ENCODE measurements around the gene MN1. TPM values are rescaled to one million over a fixed set of nuclear protein-coding genes. Genes with fewer than 3 reads are reported as not detected.

MN1 gene
- polyA plus RNA-seq, 3 donors: 0.06 to 0.38 (median 0.29) TPM

GRCh38 chr22:27829620-27830019 is 28.1 kb upstream of the MN1 start:
- no peak overlapping the region for H3K27ac Mint-ChIP-seq
- no peak for DNase-seq
- Histone ChIP-seq H4K20me1 (ENCODE audit: insufficient read depth, low read length) (no peaks in the 10 kb centered on the region), H3K4me3 (replicated peaks in 1 of 3; ENCODE audit: low read depth in 2 of 3, low read length in 3 of 3) (no peak overlapping the region), H3K27me3 (ENCODE audit: control insufficient read depth in 2 of 2, insufficient read depth in 2 of 2, low read length in 2 of 2) (no peaks in the 10 kb centered on the region), H3K27ac (ENCODE audit: low read depth in 1 of 2, low read length in 2 of 2) (no peak overlapping the region), H3K9ac (ENCODE audit: insufficient read depth, low read length, poor library complexity, severe bottlenecking) (no peak overlapping the region), H3K4me2 (replicated peaks; ENCODE audit: extremely low read depth, low read length, poor library complexity, severe bottlenecking) (no peak overlapping the region), H3K4me1 (ENCODE audit: control insufficient read depth in 1 of 2, insufficient read depth in 2 of 2, low read length in 2 of 2) (no peaks in the 10 kb centered on the region), H3K36me3 (replicated peaks in 1 of 2; ENCODE audit: control insufficient read depth in 1 of 2, insufficient read depth in 2 of 2, low read length in 2 of 2) (no peaks in the 10 kb centered on the region), H2AFZ (ENCODE audit: insufficient read depth, low read depth, low read length, poor library complexity, severe bottlenecking) (no peak overlapping the region), H3K79me2 (ENCODE audit: insufficient read depth, low read length) (no peaks in the 10 kb centered on the region), H3K9me3 (replicated peaks in 1 of 2; ENCODE audit: control insufficient read depth in 1 of 2, insufficient read depth in 1 of 2, low read length in 2 of 2) (no peaks in the 10 kb centered on the region)
- peaks cover 0 to 4% (median 0%) of the 10 kb centered on the region in 7 donors for H3K9me3 Mint-ChIP-seq
- peaks cover 0 to 2% (median 0%) of the 10 kb centered on the region in 3 donors for H3K27me3 Mint-ChIP-seq (ENCODE audit: low read depth in 3 of 3)
- no peaks in the 10 kb centered on the region for H3K36me3 Mint-ChIP-seq
- intact Hi-C loops (cut with micrococcal nuclease): no loop called here
- no peak for TF ChIP-seq CTCF (IDR thresholded peaks at IDR 0.05)
- 83% methylated on average over 2 of the region's 3 CpGs for WGBS (ENCODE audit: insufficient coverage)
- H3K4me1 Mint-ChIP-seq: no peaks in the 10 kb centered on the region
- H3K4me3 Mint-ChIP-seq: no peak overlapping the region

GRCh38 chr22:27827604-27828587 is 26.3 kb upstream of the MN1 start:
- Histone ChIP-seq H4K20me1 (ENCODE audit: insufficient read depth, low read length) (no peaks in the 10 kb centered on the region), H3K4me1 (ENCODE audit: control insufficient read depth in 1 of 2, insufficient read depth in 2 of 2, low read length in 2 of 2) (no peaks in the 10 kb centered on the region), H3K79me2 (ENCODE audit: insufficient read depth, low read length) (no peaks in the 10 kb centered on the region), H2AFZ (ENCODE audit: insufficient read depth, low read depth, low read length, poor library complexity, severe bottlenecking) (no peak overlapping the region), H3K9me3 (replicated peaks in 1 of 2; ENCODE audit: control insufficient read depth in 1 of 2, insufficient read depth in 1 of 2, low read length in 2 of 2) (no peaks in the 10 kb centered on the region), H3K4me3 (replicated peaks in 1 of 3; ENCODE audit: low read depth in 2 of 3, low read length in 3 of 3) (no peak overlapping the region), H3K27me3 (ENCODE audit: control insufficient read depth in 2 of 2, insufficient read depth in 2 of 2, low read length in 2 of 2) (no peaks in the 10 kb centered on the region), H3K36me3 (replicated peaks in 1 of 2; ENCODE audit: control insufficient read depth in 1 of 2, insufficient read depth in 2 of 2, low read length in 2 of 2) (no peaks in the 10 kb centered on the region), H3K27ac (ENCODE audit: low read depth in 1 of 2, low read length in 2 of 2) (no peak overlapping the region), H3K9ac (ENCODE audit: insufficient read depth, low read length, poor library complexity, severe bottlenecking) (no peak overlapping the region), H3K4me2 (replicated peaks; ENCODE audit: extremely low read depth, low read length, poor library complexity, severe bottlenecking) (no peak overlapping the region)
- DNase-seq: no peak
- WGBS (ENCODE audit: insufficient coverage): 80% methylated on average over 10 of the region's 23 CpGs
- Mint-ChIP-seq H3K9me3 (peaks cover 0 to 4% (median 0%) of the 10 kb centered on the region in 7 donors), H3K36me3 (no peaks in the 10 kb centered on the region), H3K27me3 (ENCODE audit: low read depth in 3 of 3) (no peaks in the 10 kb centered on the region), H3K4me3 (no peak overlapping the region), H3K4me1 (no peaks in the 10 kb centered on the region), H3K27ac (no peak overlapping the region)
- intact Hi-C loops (cut with micrococcal nuclease): no loop called here
- no peak for TF ChIP-seq CTCF (IDR thresholded peaks at IDR 0.05)

All from CD14-positive monocyte (primary cell).